GM12878 (cell line): ENCODE measurements around the gene ZCCHC4. TPM values are rescaled to one million over a fixed set of nuclear protein-coding genes. Genes with fewer than 3 reads are reported as not detected.
A peak's percentile ranks its signal among the peaks of the same experiment; 100 is the strongest.

Experiments
- ATAC-seq: fragments of 200-7000 bp; cut with Tn5 transposase; 3 replicates; pipeline ENCODE4 v1.9.1; 2020; ENCODE audit warnings: mild to moderate bottlenecking, moderate library complexity
- BruUV-seq: library from RNA; stranded (reverse); fragments of 400-500 nt; replicated peaks from 2 replicates; lab custom pipeline; 2021; lab: Mats Ljungman, UMichigan
- CTCF ChIA-PET: fragments of 300-600 bp; sonication (Branson Sonifier 250); formaldehyde crosslinking; extraction: SDS; loops from one replicate; lab custom pipeline; 2021; ENCODE audit warnings: inconsistent platforms; lab: Yijun Ruan, JAX
- POLR2A ChIA-PET: fragments of 350-600 bp; formaldehyde crosslinking; extraction: SDS; loops from one replicate; lab custom pipeline; 2021; ENCODE audit warnings: inconsistent platforms; lab: Charles Lee
- RAD21 ChIA-PET: fragments of 300-600 bp; sonication (Branson Sonifier 250); formaldehyde crosslinking; loops from one replicate; lab custom pipeline; 2023; ENCODE audit warnings: antibody characterized with exemption; ENCODE audit not compliant: unreplicated experiment; lab: Charles Lee
- SMC1A ChIA-PET: fragments of 300-600 bp; sonication (Branson Sonifier 250); formaldehyde crosslinking; loops from one replicate; lab custom pipeline; 2023; ENCODE audit not compliant: unreplicated experiment, uncharacterized antibody; lab: Charles Lee
- DNase-seq: peaks from one replicate; pipeline ENCODE4 v3.0.0-alpha.2; 2011; ENCODE audit warnings: low read depth, low spot score
- FAIRE-seq: peaks from 3 replicates; lab custom pipeline; 2011; peaks lifted over from hg19 to GRCh38; lab: Jason Lieb, UNC
- H2AFZ ChIP-seq: 2 replicates; pipeline ENCODE4 v1.6.0; 2011; ENCODE audit warnings: low read depth, low read length, control low read depth; ENCODE audit not compliant: control insufficient read depth
- H3K27ac ChIP-seq: 2 replicates; pipeline ENCODE4 v1.5.1; 2011; ENCODE audit warnings: control low read depth; ENCODE audit not compliant: control insufficient read depth, insufficient read depth
- H3K27me3 ChIP-seq, 2 experiments: replicated peaks in 1 of 2; 2 replicates each; pipeline versions ENCODE4 v1.6.0 to v1.6.1; 2011; ENCODE audit warnings: low read length in 1 of 2; ENCODE audit not compliant: control insufficient read depth in 2 of 2, insufficient read depth in 2 of 2
- H3K36me3 ChIP-seq, 2 experiments: 2 replicates each; pipeline ENCODE4 v1.5.1; 2011; ENCODE audit warnings: low read length in 1 of 2; ENCODE audit not compliant: control insufficient read depth in 2 of 2, insufficient read depth in 2 of 2
- H3K4me1 ChIP-seq: 2 replicates; pipeline ENCODE4 v1.6.1; 2011; ENCODE audit warnings: mild to moderate bottlenecking, low read length, moderate library complexity, mixed read lengths; ENCODE audit not compliant: control insufficient read depth, insufficient read depth
- H3K4me2 ChIP-seq: 2 replicates; pipeline ENCODE4 v1.6.0; 2011; ENCODE audit warnings: control low read depth; ENCODE audit not compliant: control insufficient read depth, insufficient read depth
- H3K4me3 ChIP-seq: fragments of 200-600 bp; sonication (generic); 2 replicates; pipeline ENCODE4 v1.5.1; 2016
- H3K79me2 ChIP-seq: 2 replicates; pipeline ENCODE4 v1.6.0; 2011; ENCODE audit warnings: low read length; ENCODE audit not compliant: control insufficient read depth, insufficient read depth
- H3K9ac ChIP-seq: 2 replicates; pipeline ENCODE4 v1.8.0; 2011; ENCODE audit warnings: low read length, control low read depth, mixed read lengths; ENCODE audit not compliant: control insufficient read depth, insufficient read depth
- H3K9me3 ChIP-seq: replicated peaks from 3 replicates; pipeline ENCODE4 v1.5.1; 2011; ENCODE audit warnings: mild to moderate bottlenecking, low read length; ENCODE audit not compliant: control insufficient read depth, insufficient read depth
- H4K20me1 ChIP-seq: 2 replicates; pipeline ENCODE4 v1.6.0; 2011; ENCODE audit not compliant: control insufficient read depth, insufficient read depth
- CBX5 ChIP-seq: sonication (generic); IDR thresholded peaks from 2 replicates; pipeline ENCODE4 v1.6.1; 2016; ENCODE audit warnings: low read depth, moderate library complexity, mild to moderate bottlenecking, inconsistent platforms
- DPF2 ChIP-seq: fragments of 450-650 bp; IDR thresholded peaks from 2 replicates; pipeline ENCODE4 v1.6.1; 2017; ENCODE audit warnings: mild to moderate bottlenecking
- EZH2 ChIP-seq: IDR thresholded peaks from 2 replicates; pipeline ENCODE4 v1.6.1; 2012; ENCODE audit warnings: low read depth, mild to moderate bottlenecking, control low read depth, inconsistent platforms, low read length, borderline replicate concordance; ENCODE audit not compliant: control insufficient read depth
- FOS ChIP-seq: IDR thresholded peaks from 3 replicates; pipeline ENCODE4 v1.6.1; 2011; ENCODE audit warnings: borderline replicate concordance; ENCODE audit not compliant: insufficient read length; ENCODE audit errors: extremely low read depth
- GATAD2B ChIP-seq: fragments of 450-650 bp; conservative IDR thresholded peaks from 2 replicates; pipeline ENCODE4 v1.6.1; 2017; ENCODE audit warnings: low read depth, mild to moderate bottlenecking, moderate library complexity
- HSF1 ChIP-seq: fragments of 150-350 bp; IDR thresholded peaks from 2 replicates; pipeline ENCODE4 v1.6.1; 2014; ENCODE audit warnings: mild to moderate bottlenecking, low read depth, low read length
- IRF5 ChIP-seq: fragments of 450-650 bp; IDR thresholded peaks from 2 replicates; pipeline ENCODE4 v1.6.1; 2017; ENCODE audit warnings: borderline replicate concordance
- LARP7 ChIP-seq: fragments of 450-650 bp; IDR thresholded peaks from 2 replicates; pipeline ENCODE4 v1.6.1; 2017; ENCODE audit warnings: mild to moderate bottlenecking
- NFYB ChIP-seq: IDR thresholded peaks from 2 replicates; pipeline ENCODE4 v1.6.1; 2011; ENCODE audit warnings: low read depth, mild to moderate bottlenecking, low read length, improper control_type of control experiment, moderate library complexity; ENCODE audit not compliant: insufficient read depth
- NR2C1 ChIP-seq: fragments of 450-650 bp; IDR thresholded peaks from 2 replicates; pipeline ENCODE4 v1.6.1; 2017; ENCODE audit warnings: antibody characterized with exemption, mild to moderate bottlenecking, moderate library complexity
- POLR2AphosphoS5 ChIP-seq: IDR thresholded peaks from 2 replicates; pipeline ENCODE4 v1.6.1; 2011; ENCODE audit warnings: mild to moderate bottlenecking, low read length, inconsistent platforms
- SREBF2 ChIP-seq: IDR thresholded peaks from 2 replicates; pipeline ENCODE4 v1.6.1; 2012; ENCODE audit warnings: mild to moderate bottlenecking, low read length
- STAT1 ChIP-seq: fragments of 450-650 bp; conservative IDR thresholded peaks from 2 replicates; pipeline ENCODE4 v1.6.1; 2014; ENCODE audit warnings: antibody characterized with exemption, mild to moderate bottlenecking
- STAT3 ChIP-seq: IDR thresholded peaks from 2 replicates; pipeline ENCODE4 v1.6.1; 2011; ENCODE audit warnings: low read depth, low read length, improper control_type of control experiment
- YY1 ChIP-seq: IDR thresholded peaks from 2 replicates; pipeline ENCODE4 v1.6.1; 2011; ENCODE audit warnings: low read depth, mild to moderate bottlenecking, low read length
- ZNF687 ChIP-seq: fragments of 450-650 bp; IDR thresholded peaks from 2 replicates; pipeline ENCODE4 v1.6.1; 2017; ENCODE audit warnings: mild to moderate bottlenecking, moderate library complexity
- WGBS: methylation state at CpG from one replicate; pipeline ENCODE4 v1.1.6; 2016; ENCODE audit warnings: low lambda C conversion rate; ENCODE audit not compliant: insufficient replicate concordance, insufficient coverage; ENCODE audit errors: missing lambda C conversion rate; 5-methylcytosine and 5-hydroxymethylcytosine counted together
- in situ Hi-C: fragments of 300-500 bp; cut with MboI; formaldehyde crosslinking; loops from 9 replicates; pipeline ENCODE4 v1.14.3; 2018; ENCODE audit warnings: mixed read lengths
- intact Hi-C: fragments of 100-400 bp; cut with micrococcal nuclease; formaldehyde crosslinking; loops from one replicate; pipeline ENCODE4 v1.14.2; 2022; ENCODE audit not compliant: unreplicated experiment
- polyA plus RNA-seq, 11 experiments: library from polyadenylated mRNA; depleted of rRNA in 4 of 11; unstranded in 6 of 11; stranded (reverse) in 5 of 11; fragments of >200 nt; fragmentation: Nextera tagmentation in 4 of 11; fragmentation: Illumina TruSeq in 1 of 11; extraction: Ambion mirVana in 4 of 11; extraction: Trizol in 1 of 11; gene quantifications; 1 replicate in 1 of 11; 2 replicates in 10 of 11; pipeline versions ENCODE4 v1.2.1 to v1.2.3, GENCODE V29; 2011 to 2016; ENCODE audit warnings: inconsistent platforms in 2 of 11, missing spikeins in 2 of 11, low read depth in 1 of 11
- total RNA-seq, 4 experiments: library from RNA; depleted of rRNA in 3 of 4; stranded (reverse); fragments of >200 nt in 3 of 4; fragmentation: Illumina TruSeq in 1 of 4; extraction: Trizol in 1 of 4; gene quantifications; 2 replicates each; pipeline versions ENCODE4 v1.2.1 to v1.2.3, GENCODE V29; 2013 to 2021

Gene ZCCHC4
- total and polyA plus RNA-seq, 10 of the 15 experiments (the other 5 are each of a cell fraction or from before 2014, with no cell fraction given) = 3.2 to 17.7 (median 12.7) TPM

GRCh38 chr4:25377572-25378436 is 65.2 kb downstream of the ZCCHC4 start:
- peak; percentile 89 for FAIRE-seq
- WGBS = 18% methylated on average over 18 of the region's 18 CpGs
- BruUV-seq = TSS peak; percentile 66
- TF ChIP-seq YY1 = peak; percentile 83
- TF ChIP-seq ZNF687 = 0 out of 2 replicates have a peak, but pooled peaks have one; percentile 3
- no peak for TF ChIP-seq NR2C1
- TF ChIP-seq EZH2 = no peak
- no peak for TF ChIP-seq POLR2AphosphoS5
- TF ChIP-seq IRF5 = no peak
- TF ChIP-seq STAT1 = no peak
- no peak for TF ChIP-seq SREBF2
- TF ChIP-seq LARP7 = 0 out of 2 replicates have a peak, but pooled peaks have one; percentile 4
- no peak; the same call in 1 of the 2 replicates for TF ChIP-seq DPF2
- TF ChIP-seq NFYB = no peak
- TF ChIP-seq CBX5 = 0 out of 2 replicates have a peak, but pooled peaks have one; percentile 39
- no peak for TF ChIP-seq HSF1
- 0 out of 2 replicates have a peak, but pooled peaks have one; percentile 31 for TF ChIP-seq GATAD2B
- TF ChIP-seq FOS = no peak
- no peak for TF ChIP-seq STAT3

More at GRCh38 chr4:25377572-25378436, 65.2 kb downstream of the ZCCHC4 start:
- H3K79me2 ChIP-seq = peaks cover 27% of the 10 kb centered on the region
- SMC1A ChIA-PET = interaction anchor here (1.0 to 2.8 kb wide), 5 partner anchors 9 to 224 kb away, joined by 3 to 11 read pairs (median 5); partner anchors contain the start of gene ZCCHC4
- H3K4me3 ChIP-seq = peak overlapping the region; percentile 96
- no peaks in the 10 kb centered on the region for H3K4me1 ChIP-seq
- DNase-seq (no peak), ATAC-seq (peak; percentile 20)
- H3K9ac ChIP-seq = peak overlapping the region; percentile 80
- H3K27me3 ChIP-seq = no peaks in the 10 kb centered on the region
- intact Hi-C loops = loop anchor here (2.0 to 5.0 kb wide), 4 partner anchors 65 to 796 kb away; partner anchors contain the start of genes DHX15, PI4K2B, SEPSECS and ZCCHC4
- RAD21 ChIA-PET = interaction anchor here (0.7 kb wide), 1 partner anchor 10 kb away, joined by 3 read pairs; no protein-coding TSS in a partner anchor
- POLR2A ChIA-PET = interaction anchor here (1.8 kb wide), 1 partner anchor 10 kb away, joined by 8 read pairs; no protein-coding TSS in a partner anchor
- H3K9me3 ChIP-seq = no peaks in the 10 kb centered on the region
- no peaks in the 10 kb centered on the region for H4K20me1 ChIP-seq
- H3K27ac ChIP-seq = peak overlapping the region; percentile 55
- in situ Hi-C loops = loop anchor here (25.0 kb wide), 1 partner anchor 816 kb away; no protein-coding TSS in a partner anchor
- CTCF ChIA-PET = interaction anchor here (0.9 to 5.4 kb wide), 5 partner anchors 11 to 233 kb away, joined by 3 to 28 read pairs (median 5); partner anchors contain the start of gene ZCCHC4
- peak overlapping the region; percentile 72 for H2AFZ ChIP-seq
- H3K4me2 ChIP-seq = peak overlapping the region; percentile 17
- peaks cover 0 to 8% of the 10 kb centered on the region in 2 experiments; a peak in 2 of 4 replicates for H3K36me3 ChIP-seq
